22Rv1 (cell line): ENCODE measurements around the gene FAM167B.

Experiments used
- H3K27ac ChIP-seq: fragments of 450-650 bp; 2 replicates; pipeline ENCODE4 v1.5.1; 2017
- ZFX ChIP-seq: fragments of 450-650 bp; IDR thresholded peaks from 2 replicates; pipeline ENCODE4 v1.6.1; 2017; ENCODE audit warnings: antibody characterized with exemption, borderline replicate concordance
- TF ChIP-seq, protein P1 (sequence below): fragments of 450-650 bp; IDR thresholded peaks from 2 replicates; pipeline ENCODE4 v1.5.1; 2017; ENCODE audit warnings: mild to moderate bottlenecking

FAM167B gene

GRCh38 chr1:32219022-32219421 is 28.0 kb upstream of the FAM167B start:
- TF ChIP-seq, protein P1, sequence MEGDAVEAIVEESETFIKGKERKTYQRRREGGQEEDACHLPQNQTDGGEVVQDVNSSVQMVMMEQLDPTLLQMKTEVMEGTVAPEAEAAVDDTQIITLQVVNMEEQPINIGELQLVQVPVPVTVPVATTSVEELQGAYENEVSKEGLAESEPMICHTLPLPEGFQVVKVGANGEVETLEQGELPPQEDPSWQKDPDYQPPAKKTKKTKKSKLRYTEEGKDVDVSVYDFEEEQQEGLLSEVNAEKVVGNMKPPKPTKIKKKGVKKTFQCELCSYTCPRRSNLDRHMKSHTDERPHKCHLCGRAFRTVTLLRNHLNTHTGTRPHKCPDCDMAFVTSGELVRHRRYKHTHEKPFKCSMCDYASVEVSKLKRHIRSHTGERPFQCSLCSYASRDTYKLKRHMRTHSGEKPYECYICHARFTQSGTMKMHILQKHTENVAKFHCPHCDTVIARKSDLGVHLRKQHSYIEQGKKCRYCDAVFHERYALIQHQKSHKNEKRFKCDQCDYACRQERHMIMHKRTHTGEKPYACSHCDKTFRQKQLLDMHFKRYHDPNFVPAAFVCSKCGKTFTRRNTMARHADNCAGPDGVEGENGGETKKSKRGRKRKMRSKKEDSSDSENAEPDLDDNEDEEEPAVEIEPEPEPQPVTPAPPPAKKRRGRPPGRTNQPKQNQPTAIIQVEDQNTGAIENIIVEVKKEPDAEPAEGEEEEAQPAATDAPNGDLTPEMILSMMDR: no peak
- TF ChIP-seq ZFX: no peak
- H3K27ac ChIP-seq: no peak overlapping the region

GRCh38 chr1:32220746-32221580 is 26.1 kb upstream of the FAM167B start:
- peak overlapping the region; percentile 58; the same call in 1 of the 2 replicates for H3K27ac ChIP-seq
- TF ChIP-seq ZFX: no peak
- TF ChIP-seq, protein P1: no peak

- H3K27ac ChIP-seq: peak overlapping the region; percentile 58
- TF ChIP-seq, protein P1: no peak
- no peak for TF ChIP-seq ZFX
These were observed 25.4 kb upstream of the FAM167B start for GRCh38 chr1:32221581-32221979.

DNA sequence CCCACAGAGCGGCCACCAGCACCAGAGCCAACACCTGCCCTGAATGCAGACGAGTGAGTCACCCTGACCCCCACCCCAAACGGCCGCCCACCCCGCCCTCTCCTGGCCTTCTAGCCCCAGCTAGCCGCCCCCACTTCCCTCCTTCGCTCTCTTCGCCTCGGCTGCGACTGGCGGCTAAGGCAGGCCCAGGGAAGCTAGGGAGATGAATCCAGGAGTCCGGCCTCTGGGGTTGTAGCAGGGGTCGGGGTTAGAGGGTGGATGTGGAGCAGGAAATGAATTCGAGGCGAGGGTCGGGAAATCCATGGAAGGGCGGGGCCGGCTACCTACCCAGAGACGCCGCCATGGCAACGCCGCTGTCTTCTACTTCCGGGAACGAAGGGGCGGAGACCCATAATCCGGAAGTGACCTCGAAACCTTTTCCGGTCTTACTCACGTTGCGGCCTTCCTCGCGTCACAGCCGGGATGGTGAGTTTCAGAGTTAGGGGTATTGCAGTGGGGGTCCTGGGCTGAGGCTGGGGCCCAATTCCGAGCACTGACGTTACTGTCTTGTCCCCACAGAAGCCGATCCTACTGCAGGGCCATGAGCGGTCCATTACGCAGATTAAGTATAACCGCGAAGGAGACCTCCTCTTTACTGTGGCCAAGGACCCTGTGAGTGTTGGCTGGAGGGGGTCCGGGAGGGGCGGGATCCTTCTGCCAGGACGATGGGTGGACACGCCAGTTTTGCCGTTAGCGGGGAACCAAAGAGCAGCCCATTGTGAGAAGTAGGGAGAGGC is 24.9 kb upstream of the FAM167B start, which contains the start of the genes EIF3I and TMEM234:
TSS of gene EIF3I (plus strand) at position 428 of the 776 bp plus-strand sequence. CDS start at position 463, 35 bp downstream.
TSS of gene TMEM234 (minus strand) at position 374 of the 776 bp plus-strand sequence. CDS start at position 343, 31 bp downstream.
- TF ChIP-seq, protein P1: no peak
- TF ChIP-seq ZFX: no peak
- peak within 1 kb of the TSS; percentile 58 for H3K27ac ChIP-seq

- no peak overlapping the region for H3K27ac ChIP-seq
- TF ChIP-seq, protein P1: no peak
- TF ChIP-seq ZFX: no peak
These were observed 23.3 kb upstream of the FAM167B start for GRCh38 chr1:32223683-32224082.

DNA sequence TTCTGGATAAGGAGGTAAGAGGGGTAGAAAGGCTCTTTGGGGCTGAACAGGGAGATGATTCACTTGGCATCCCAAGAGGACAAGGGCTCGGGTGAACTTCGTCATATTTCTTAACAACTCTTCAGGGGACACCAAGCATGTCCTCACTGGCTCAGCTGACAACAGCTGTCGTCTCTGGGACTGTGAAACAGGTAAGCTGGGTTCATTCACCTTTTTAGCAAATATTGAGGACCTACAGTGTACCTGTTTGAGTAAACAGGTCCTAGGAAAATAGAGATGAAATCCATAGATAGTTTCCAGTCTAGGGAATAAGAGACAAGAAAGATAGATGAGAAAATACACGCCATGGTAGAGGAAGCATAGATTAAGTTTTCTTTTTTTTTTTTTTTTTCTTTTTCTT is 22.7 kb upstream of the FAM167B start:
- no peak overlapping the region for H3K27ac ChIP-seq
- TF ChIP-seq ZFX: no peak
- TF ChIP-seq, protein P1: no peak

DNA sequence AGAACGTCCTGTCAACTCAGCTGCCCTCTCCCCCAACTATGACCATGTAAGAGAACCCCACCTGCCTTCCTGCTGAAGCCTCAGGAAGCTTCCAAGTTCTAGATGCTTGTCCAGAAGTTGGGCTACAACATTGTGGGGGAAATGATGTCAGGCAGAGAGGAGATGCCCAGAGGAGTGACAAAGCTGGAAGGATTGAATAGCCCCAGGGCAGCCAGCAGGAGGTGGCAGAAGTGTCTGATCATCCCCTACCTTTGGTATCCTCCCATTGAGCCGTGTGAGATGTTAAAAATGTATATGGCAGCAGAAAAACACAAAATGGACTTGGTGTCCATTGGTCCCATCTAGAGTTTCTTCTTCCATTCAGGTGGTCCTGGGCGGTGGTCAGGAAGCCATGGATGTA is 18.3 kb upstream of the FAM167B start:
- TF ChIP-seq, protein P1: no peak
- no peak for TF ChIP-seq ZFX
- H3K27ac ChIP-seq: no peak overlapping the region
